AG09319 (cell line): Measurements from ENCODE around the gene TYW3.

Experiments used
- DNase-seq: peaks from one replicate; pipeline ENCODE4 v3.0.0-alpha.2; 2010; ENCODE audit warnings: low read depth; ENCODE audit errors: extremely low read depth
- CTCF ChIP-seq: IDR thresholded peaks from 2 replicates; pipeline ENCODE4 v1.5.1; 2011; ENCODE audit warnings: low read depth, mild to moderate bottlenecking, inconsistent platforms, low read length, moderate library complexity

The TYW3 gene

DNA sequence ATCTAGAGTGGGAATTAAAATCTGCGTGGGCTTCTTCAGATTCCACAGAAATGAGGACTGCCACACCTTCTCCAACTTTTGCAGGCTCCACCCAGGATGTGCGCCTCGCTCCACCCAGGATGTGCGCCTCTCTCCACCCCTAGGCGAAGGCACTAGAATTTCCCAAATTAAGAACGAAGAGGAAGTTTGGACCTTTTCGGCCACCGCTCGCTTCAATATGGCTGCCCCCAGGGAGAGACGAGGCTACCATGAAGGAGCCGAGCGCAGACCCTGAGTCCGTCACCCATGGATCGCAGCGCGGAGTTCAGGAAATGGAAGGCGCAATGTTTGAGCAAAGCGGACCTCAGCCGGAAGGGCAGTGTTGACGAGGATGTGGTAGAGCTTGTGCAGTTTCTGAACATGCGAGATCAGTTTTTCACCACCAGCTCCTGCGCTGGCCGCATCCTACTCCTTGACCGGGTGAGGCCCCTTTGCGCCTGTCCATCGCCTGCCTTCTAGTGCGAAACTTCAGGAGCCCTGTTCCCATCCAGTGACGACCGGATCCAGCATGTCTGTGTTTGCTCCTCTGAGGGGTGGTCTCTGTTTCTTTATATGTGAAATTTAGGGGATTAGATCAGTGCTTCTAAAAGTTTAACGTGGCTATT is at the start of gene TYW3, which contains the start of gene CRYZ:
Gene TYW3 (plus strand): TSS at position 193 of the 644 bp plus-strand sequence. CDS start 93 bp downstream, at position 286.
Gene CRYZ (minus strand): TSS at position 91 of the 644 bp plus-strand sequence. CDS start 8,229 bp downstream, outside the sequence.
- no peak for TF ChIP-seq CTCF

GRCh38 chr1:74683656-74684055 is 49.3 kb upstream of the TYW3 start:
- DNase-seq = no peak
- TF ChIP-seq CTCF = no peak

More for the DNA sequence above, at the start of gene TYW3, which contains the start of gene CRYZ:
- peak; percentile 76 for DNase-seq

GRCh38 chr1:74684301-74684700 is 48.7 kb upstream of the TYW3 start:
- TF ChIP-seq CTCF = no peak
- DNase-seq = no peak

DNA sequence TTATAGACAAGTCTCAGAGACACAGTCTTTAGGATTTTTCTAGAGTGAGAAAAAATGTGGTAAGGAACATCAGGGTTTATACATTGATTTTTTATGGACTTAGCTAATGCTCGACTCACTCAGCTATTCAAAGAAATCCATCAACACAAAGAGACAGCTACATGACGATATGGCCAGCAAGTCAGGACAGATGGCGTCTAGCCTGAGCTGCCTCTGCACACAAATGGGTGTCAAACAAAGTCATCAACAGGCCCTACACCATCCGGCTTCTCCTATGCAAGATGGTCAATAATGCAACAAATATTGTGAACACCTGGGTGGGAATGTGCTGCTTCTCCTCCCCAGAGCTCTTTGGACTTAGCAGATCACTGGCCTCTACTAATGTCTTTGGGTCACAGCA is 46.0 kb upstream of the TYW3 start:
- no peak for TF ChIP-seq CTCF
- no peak for DNase-seq

- peak; percentile 76 for TF ChIP-seq CTCF
- peak; percentile 14 for DNase-seq
Observed at GRCh38 chr1:74689621-74690363, 43.2 kb upstream of the TYW3 start.

DNA sequence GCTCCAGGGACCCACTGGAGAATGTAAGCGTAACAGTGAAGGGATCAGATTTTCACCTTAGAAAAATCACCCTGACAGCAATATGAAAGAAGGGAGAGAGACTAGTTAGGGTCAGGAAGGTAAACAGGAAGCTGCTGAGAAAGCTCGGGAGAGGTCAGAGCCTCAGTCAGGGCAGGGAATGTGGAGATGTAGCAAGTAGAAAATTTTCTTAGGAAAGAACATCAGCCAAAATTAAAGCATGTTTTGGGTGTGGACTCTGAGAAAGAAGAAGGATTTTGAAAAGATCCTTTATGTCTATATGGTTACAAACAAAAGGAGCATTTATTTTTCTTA is 42.6 kb upstream of the TYW3 start:
- no peak for DNase-seq
- TF ChIP-seq CTCF = no peak

GRCh38 chr1:74690909-74691308 is 42.0 kb upstream of the TYW3 start:
- TF ChIP-seq CTCF = no peak

More at GRCh38 chr1:74690909-74691308, 42.0 kb upstream of the TYW3 start:
- DNase-seq = no peak
